WTC11 (cell line): ENCODE results near the gene MCIDAS. TPM values are rescaled to one million over a fixed set of nuclear protein-coding genes. Genes with fewer than 3 reads are reported as not detected.

Experiments used
- ATAC-seq: fragments of 200-7000 bp; cut with Tn5 transposase; 2 replicates; pipeline ENCODE4 v1.10.0; 2021; ENCODE audit warnings: mild to moderate bottlenecking, moderate library complexity
- CTCF ChIA-PET: fragments of 300-600 bp; sonication (Branson Sonifier 250); formaldehyde crosslinking; loops from one replicate; lab custom pipeline; 2021; ENCODE audit warnings: antibody characterized with exemption; lab: Charles Lee
- POLR2A ChIA-PET: fragments of 350-600 bp; sonication (Branson Sonifier 250); formaldehyde crosslinking; loops from one replicate; lab custom pipeline; 2021; ENCODE audit warnings: antibody characterized with exemption; lab: Charles Lee
- DNase-seq: peaks from one replicate; pipeline ENCODE4 v3.0.0; 2021; ENCODE audit warnings: low spot score
- H3K27ac Mint-ChIP-seq: 2 replicates; pipeline ENCODE4 v1.8.0; 2021; ENCODE audit warnings: mixed read lengths
- H3K27me3 Mint-ChIP-seq: 2 replicates; pipeline ENCODE4 v1.8.0; 2021; ENCODE audit warnings: low read depth, mild to moderate bottlenecking, moderate library complexity, mixed read lengths
- H3K36me3 Mint-ChIP-seq: 2 replicates; pipeline ENCODE4 v1.8.0; 2021; ENCODE audit warnings: mixed read lengths
- H3K4me1 Mint-ChIP-seq: 2 replicates; pipeline ENCODE4 v1.8.0; 2022; ENCODE audit warnings: mixed read lengths
- H3K4me3 Mint-ChIP-seq: 2 replicates; pipeline ENCODE4 v1.8.0; 2021; ENCODE audit warnings: mild to moderate bottlenecking, moderate library complexity, mixed read lengths
- H3K9me3 Mint-ChIP-seq: 2 replicates; pipeline ENCODE4 v1.8.0; 2021; ENCODE audit warnings: mixed read lengths
- AFF4 ChIP-seq: sonication (generic); formaldehyde crosslinking; IDR thresholded peaks from 2 replicates; pipeline ENCODE4 v1.8.1; 2023; ENCODE audit warnings: mild to moderate bottlenecking, missing genetic modification reagents, borderline replicate concordance
- AR ChIP-seq: fragments of 250-450 bp; sonication (Bioruptor Pico); IDR thresholded peaks from 2 replicates; pipeline ENCODE4 v1.9.0; 2021; ENCODE audit warnings: mild to moderate bottlenecking
- E2F5 ChIP-seq: sonication (generic); formaldehyde crosslinking; IDR thresholded peaks from 2 replicates; pipeline ENCODE4 v1.8.1; 2022; ENCODE audit warnings: mild to moderate bottlenecking, moderate library complexity, missing genetic modification reagents
- EMX1 ChIP-seq: fragments of 250-450 bp; sonication (Bioruptor Pico); IDR thresholded peaks from 2 replicates; pipeline ENCODE4 v1.8.0; 2021; ENCODE audit warnings: mild to moderate bottlenecking
- ESRRA ChIP-seq: sonication (generic); formaldehyde crosslinking; IDR thresholded peaks from 2 replicates; pipeline ENCODE4 v1.8.1; 2022; ENCODE audit warnings: mild to moderate bottlenecking, missing genetic modification reagents, borderline replicate concordance
- ETV6 ChIP-seq: sonication (generic); formaldehyde crosslinking; IDR thresholded peaks from 2 replicates; pipeline ENCODE4 v1.8.1; 2022; ENCODE audit warnings: mild to moderate bottlenecking, missing genetic modification reagents
- FOXK1 ChIP-seq: sonication (generic); formaldehyde crosslinking; IDR thresholded peaks from 2 replicates; pipeline ENCODE4 v1.8.0; 2022; ENCODE audit warnings: mild to moderate bottlenecking, moderate library complexity, missing genetic modification reagents
- FOXP1 ChIP-seq: sonication (generic); formaldehyde crosslinking; IDR thresholded peaks from 2 replicates; pipeline ENCODE4 v1.8.0; 2022; ENCODE audit warnings: missing genetic modification reagents, mild to moderate bottlenecking, moderate library complexity, borderline replicate concordance
- FOXP4 ChIP-seq: sonication (generic); formaldehyde crosslinking; IDR thresholded peaks from 2 replicates; pipeline ENCODE4 v1.8.0; 2022; ENCODE audit warnings: mild to moderate bottlenecking, missing genetic modification reagents
- GTF2I ChIP-seq: fragments of 250-450 bp; sonication (Bioruptor Pico); conservative IDR thresholded peaks from 2 replicates; pipeline ENCODE4 v1.4.0; 2021; ENCODE audit warnings: mild to moderate bottlenecking
- HMGXB4 ChIP-seq: sonication (generic); formaldehyde crosslinking; IDR thresholded peaks from 2 replicates; pipeline ENCODE4 v1.8.1; 2023; ENCODE audit warnings: mild to moderate bottlenecking, moderate library complexity, missing genetic modification reagents
- MAX ChIP-seq: sonication (generic); formaldehyde crosslinking; IDR thresholded peaks from 2 replicates; pipeline ENCODE4 v1.8.0; 2022; ENCODE audit warnings: mild to moderate bottlenecking, missing genetic modification reagents
- MYBL2 ChIP-seq: sonication (generic); formaldehyde crosslinking; IDR thresholded peaks from 2 replicates; pipeline ENCODE4 v1.8.1; 2023; ENCODE audit warnings: mild to moderate bottlenecking, moderate library complexity, missing genetic modification reagents
- SP1 ChIP-seq: sonication (generic); formaldehyde crosslinking; conservative IDR thresholded peaks from 2 replicates; pipeline ENCODE4 v1.8.1; 2022; ENCODE audit warnings: missing genetic modification reagents
- TCF7 ChIP-seq: sonication (generic); formaldehyde crosslinking; IDR thresholded peaks from 2 replicates; pipeline ENCODE4 v1.8.0; 2022; ENCODE audit warnings: mild to moderate bottlenecking, low read depth, missing genetic modification reagents, moderate library complexity
- USF1 ChIP-seq: sonication (generic); formaldehyde crosslinking; IDR thresholded peaks from 2 replicates; pipeline ENCODE4 v1.8.0; 2022; ENCODE audit warnings: mild to moderate bottlenecking, missing genetic modification reagents
- ZBTB43 ChIP-seq: sonication (generic); formaldehyde crosslinking; IDR thresholded peaks from 2 replicates; pipeline ENCODE4 v1.8.1; 2023; ENCODE audit warnings: mild to moderate bottlenecking, missing genetic modification reagents
- ZNF121 ChIP-seq: sonication (generic); formaldehyde crosslinking; IDR thresholded peaks from 2 replicates; pipeline ENCODE4 v1.8.0; 2023; ENCODE audit warnings: missing genetic modification reagents
- ZNF396 ChIP-seq: fragments of 250-450 bp; sonication (Bioruptor Pico); IDR thresholded peaks from 2 replicates; pipeline ENCODE4 v1.8.0; 2021; ENCODE audit warnings: mild to moderate bottlenecking, moderate library complexity, borderline replicate concordance
- total RNA-seq: library from RNA; stranded (reverse); gene quantifications from 3 replicates; pipeline ENCODE4 v1.2.3, GENCODE V29; 2021

Gene MCIDAS
- total RNA-seq, 1 experiment from 2014 or later: 0.20 TPM

- Mint-ChIP-seq H3K27me3 (peaks cover 98% of the 10 kb centered on the region), H3K9me3 (no peaks in the 10 kb centered on the region), H3K4me1 (peaks cover 34% of the 10 kb centered on the region), H3K4me3 (peak overlapping the region; percentile 76), H3K27ac (no peak overlapping the region), H3K36me3 (no peaks in the 10 kb centered on the region)
- TF ChIP-seq ZNF396 (CRISPR knock-in tag): no peak
- CTCF ChIA-PET: interaction anchor here (0.9 to 2.0 kb wide), 14 partner anchors 9 to 515 kb away, joined by 3 to 35 read pairs (median 4); partner anchors contain the start of genes GPX8 and MTREX
- POLR2A ChIA-PET: interaction anchor here (1.2 to 1.6 kb wide), 2 partner anchors 17 to 55 kb away, joined by 3 to 7 read pairs; partner anchors contain the start of gene GPX8
- no peak for DNase-seq
- no peak for ATAC-seq
Observed at GRCh38 chr5:55177078-55177477, 50.0 kb downstream of the MCIDAS start.

- Mint-ChIP-seq H3K36me3 (no peaks in the 10 kb centered on the region), H3K4me3 (peak overlapping the region; percentile 76), H3K27ac (no peak overlapping the region), H3K9me3 (no peaks in the 10 kb centered on the region), H3K4me1 (peaks cover 34% of the 10 kb centered on the region), H3K27me3 (peaks cover 98% of the 10 kb centered on the region)
- DNase-seq: peak; percentile 88
- CTCF ChIA-PET: interaction anchor here (0.6 to 2.0 kb wide), 25 partner anchors 9 to 718 kb away, joined by 3 to 35 read pairs (median 4); partner anchors contain the start of genes CCNO, GPX8 and MTREX
- peak; percentile 90 for ATAC-seq
- POLR2A ChIA-PET: interaction anchor here (1.2 to 1.6 kb wide), 2 partner anchors 16 to 55 kb away, joined by 3 to 7 read pairs; partner anchors contain the start of gene GPX8
- peak; percentile 87 for TF ChIP-seq ETV6 (CRISPR knock-in tag)
- no peak for TF ChIP-seq ZNF396 (CRISPR knock-in tag)
- TF ChIP-seq E2F5: peak; percentile 87
- TF ChIP-seq TCF7 (CRISPR knock-in tag): no peak
- TF ChIP-seq ZBTB43 (CRISPR knock-in tag): no peak
- TF ChIP-seq USF1 (CRISPR knock-in tag): no peak
- TF ChIP-seq AR (CRISPR knock-in tag): no peak
- TF ChIP-seq ESRRA: no peak
- peak; percentile 51; the same call in 1 of the 2 replicates for TF ChIP-seq MYBL2
- TF ChIP-seq FOXP4 (CRISPR knock-in tag): peak; percentile 67
- no peak for TF ChIP-seq AFF4 (CRISPR knock-in tag)
- 0 out of 2 replicates have a peak, but pooled peaks have one; percentile 57 for TF ChIP-seq HMGXB4 (CRISPR knock-in tag)
- peak; percentile 62; the same call in 1 of the 2 replicates for TF ChIP-seq SP1 (CRISPR knock-in tag)
- TF ChIP-seq FOXP1 (CRISPR knock-in tag): peak; percentile 51; the same call in 1 of the 2 replicates
- TF ChIP-seq ZNF121 (CRISPR knock-in tag): no peak
- TF ChIP-seq FOXK1: peak; percentile 45; the same call in 1 of the 2 replicates
- no peak for TF ChIP-seq EMX1 (CRISPR knock-in tag)
- TF ChIP-seq MAX (CRISPR knock-in tag): peak; percentile 72
- TF ChIP-seq GTF2I (CRISPR knock-in tag): no peak
Observed at GRCh38 chr5:55176176-55176818, 50.8 kb downstream of the MCIDAS start.
